Activated naive CD4-positive, alpha-beta T cell (primary cell): ENCODE measurements around the gene NTRK3.

Experiments
- DNase-seq, 4 experiments: peaks; one replicate each; lab custom pipeline; 2025; lab: John Stamatoyannopoulos, UW

NTRK3 gene

GRCh38 chr15:88257311-88258092 lies 963 bp upstream of the NTRK3 start:
- DNase-seq = no peak

- DNase-seq = no peak
These were observed 858 bp downstream of the NTRK3 start for GRCh38 chr15:88255484-88256278.

GRCh38 chr15:88255087-88255483 lies 1.5 kb downstream of the NTRK3 start:
- DNase-seq = no peak

GRCh38 chr15:88252441-88252840 lies 4.1 kb downstream of the NTRK3 start:
- no peak for DNase-seq

GRCh38 chr15:88250826-88251225 lies 5.7 kb downstream of the NTRK3 start:
- DNase-seq = no peak

GRCh38 chr15:88249220-88249619 lies 7.3 kb downstream of the NTRK3 start:
- DNase-seq = no peak

GRCh38 chr15:88247914-88248313 lies 8.6 kb downstream of the NTRK3 start:
- DNase-seq = no peak

- DNase-seq = peak; percentile 35 to 64 (median 58)
These were observed 9.7 kb downstream of the NTRK3 start for GRCh38 chr15:88246666-88247446.

GRCh38 chr15:88246081-88246480 lies 10.5 kb downstream of the NTRK3 start:
- DNase-seq = no peak

GRCh38 chr15:88243895-88244787 lies 12.4 kb downstream of the NTRK3 start:
- no peak for DNase-seq

GRCh38 chr15:88242586-88243555 lies 13.7 kb downstream of the NTRK3 start:
- DNase-seq = no peak

- DNase-seq = no peak
These were observed 15.1 kb downstream of the NTRK3 start for GRCh38 chr15:88241461-88241860.

- no peak for DNase-seq
These were observed 15.5 kb downstream of the NTRK3 start for GRCh38 chr15:88241060-88241459.

- no peak for DNase-seq
These were observed 16.9 kb downstream of the NTRK3 start for GRCh38 chr15:88239594-88239993.

- DNase-seq = no peak
These were observed 17.7 kb downstream of the NTRK3 start for GRCh38 chr15:88238618-88239430.

- no peak for DNase-seq
These were observed 21.8 kb downstream of the NTRK3 start for GRCh38 chr15:88234711-88235110.

- no peak for DNase-seq
These were observed 22.6 kb downstream of the NTRK3 start for GRCh38 chr15:88233921-88234320.

GRCh38 chr15:88232771-88233201 lies 23.8 kb downstream of the NTRK3 start:
- no peak for DNase-seq

- DNase-seq = no peak
These were observed 24.5 kb downstream of the NTRK3 start for GRCh38 chr15:88231909-88232644.
